Lung (tissue), 12 donors: ENCODE results near the gene ELL. TPM values are rescaled to one million over a fixed set of nuclear protein-coding genes. Genes with fewer than 3 reads are reported as not detected.

Experiments used
- ATAC-seq: fragments of 200-7000 bp; cut with Tn5 transposase; one replicate; pipeline ENCODE4 v1.9.1; 2020; ENCODE audit warnings: moderate number of reproducible peaks; ENCODE audit not compliant: insufficient read depth, low FRiP score
- DNase-seq, 3 donors: peaks; one replicate each; pipeline ENCODE4 v3.0.0-alpha.2; 2013 to 2017
- H3K27ac ChIP-seq, 2 donors: one replicate each; pipeline ENCODE4 v1.5.1; 2013; ENCODE audit warnings: mild to moderate bottlenecking in 2 of 2, moderate library complexity in 2 of 2, control low read depth in 1 of 2, inconsistent platforms in 1 of 2, low read depth in 1 of 2, low read length in 1 of 2
- H3K27me3 ChIP-seq, 3 donors: one replicate each; pipeline ENCODE4 v1.5.1; 2013; ENCODE audit warnings: low read length in 2 of 3; ENCODE audit not compliant: control insufficient read depth in 3 of 3, insufficient read depth in 3 of 3
- H3K36me3 ChIP-seq, 4 donors: one replicate each; pipeline ENCODE4 v1.5.1; 2013; ENCODE audit warnings: low read length in 4 of 4, mild to moderate bottlenecking in 1 of 4, moderate library complexity in 1 of 4; ENCODE audit not compliant: control insufficient read depth in 4 of 4, insufficient read depth in 4 of 4
- H3K4me1 ChIP-seq, 5 donors: one replicate each; pipeline ENCODE4 v1.5.1; 2013; ENCODE audit warnings: low read length in 5 of 5, mild to moderate bottlenecking in 2 of 5, moderate library complexity in 1 of 5; ENCODE audit not compliant: control insufficient read depth in 5 of 5, insufficient read depth in 5 of 5
- H3K4me3 ChIP-seq: one replicate; pipeline ENCODE4 v1.5.1; 2013; ENCODE audit warnings: mild to moderate bottlenecking, control low read depth, moderate library complexity
- H3K9ac ChIP-seq, 2 donors: one replicate each; pipeline ENCODE4 v1.5.1; 2013; ENCODE audit warnings: low read length in 2 of 2, control low read depth in 1 of 2; ENCODE audit not compliant: insufficient read depth in 1 of 2
- H3K9me3 ChIP-seq, 4 donors: one replicate each; pipeline ENCODE4 v1.5.1; 2013; ENCODE audit warnings: low read length in 3 of 4, mild to moderate bottlenecking in 1 of 4, moderate library complexity in 1 of 4; ENCODE audit not compliant: control insufficient read depth in 4 of 4, insufficient read depth in 3 of 4
- CTCF ChIP-seq: IDR thresholded peaks from 2 replicates; pipeline ENCODE4 v1.5.1; 2012; ENCODE audit warnings: mild to moderate bottlenecking; ENCODE audit errors: control extremely low read depth, extremely low read depth
- WGBS, 2 donors: extraction: QIAGEN DNeasy Blood & Tissue Kit; methylation state at CpG; one replicate each; pipeline ENCODE4 v1.1.7; 2013; 5-methylcytosine and 5-hydroxymethylcytosine counted together
- polyA plus RNA-seq, 2 donors: library from polyadenylated mRNA; stranded (reverse); fragments of 200-250 nt; gene quantifications; one replicate each; pipeline ENCODE4 v1.2.1, GENCODE V29; 2013
- total RNA-seq, 2 donors: library from RNA; depleted of rRNA in 1 of 2; stranded (reverse); fragments of >200 nt in 1 of 2; gene quantifications; one replicate each; pipeline ENCODE4 v1.2.1, GENCODE V29; 2014 to 2021
- donor health status: control.
- donor health status: control.
- donor health status: Bipolar disorder and iron deficiency.
- donor health status: healthy.
- donor health status: DM: yes; HTN: yes; CAD: no.

Gene ELL
- total and polyA plus RNA-seq, 4 donors, result 9.3 to 26.8 (median 20.7) TPM

- Histone ChIP-seq H3K36me3 (no peaks in the 10 kb centered on the region), H3K4me3 (no peak overlapping the region), H3K9ac (no peak overlapping the region), H3K9me3 (no peaks in the 10 kb centered on the region), H3K27ac (no peak overlapping the region), H3K27me3 (no peaks in the 10 kb centered on the region), H3K4me1 (peaks cover 11 to 30% (median 15%) of the 10 kb centered on the region in 5 donors)
- WGBS, 2 donors, result 94 to 100% methylated on average over 4 of the region's 4 CpGs
- no peak for TF ChIP-seq CTCF
- DNase-seq (no peak), ATAC-seq (no peak)
Measured at GRCh38 chr19:18517606-18518005, 4.3 kb downstream of the ELL start.

- 76 to 90% methylated on average over 5 of the region's 5 CpGs for WGBS, 2 donors
- Histone ChIP-seq H3K36me3 (no peaks in the 10 kb centered on the region), H3K9ac (no peak overlapping the region), H3K9me3 (no peaks in the 10 kb centered on the region), H3K4me1 (peaks cover 11 to 28% (median 15%) of the 10 kb centered on the region in 5 donors), H3K4me3 (no peak overlapping the region), H3K27me3 (no peaks in the 10 kb centered on the region), H3K27ac (peak overlapping the region in 1 of 2 donors; percentile 78)
- ATAC-seq, result no peak
- no peak for DNase-seq
- TF ChIP-seq CTCF, result no peak
Measured at GRCh38 chr19:18515959-18516358, 5.9 kb downstream of the ELL start.

GRCh38 chr19:18514800-18515682 is 6.8 kb downstream of the ELL start:
- Histone ChIP-seq H3K27ac (peak overlapping the region; percentile 42 to 78), H3K27me3 (no peaks in the 10 kb centered on the region), H3K9me3 (no peaks in the 10 kb centered on the region), H3K36me3 (no peaks in the 10 kb centered on the region), H3K9ac (peak overlapping the region in 1 of 2 donors; percentile 17), H3K4me3 (no peak overlapping the region), H3K4me1 (peaks cover 10 to 27% (median 15%) of the 10 kb centered on the region in 5 donors)
- DNase-seq (peak; percentile 80 to 82 (median 82)), ATAC-seq (no peak)
- 25 to 29% methylated on average over 17 of the region's 17 CpGs for WGBS, 2 donors
- no peak for TF ChIP-seq CTCF
